Aorta (tissue), 5 donors: ENCODE data around the gene ZMAT3. TPM values are rescaled to one million over a fixed set of nuclear protein-coding genes. Genes with fewer than 3 reads are reported as not detected.

Experiments
- ATAC-seq: fragments of 200-7000 bp; cut with Tn5 transposase; one replicate; pipeline ENCODE4 v1.9.1; 2022; ENCODE audit warnings: moderate library complexity; ENCODE audit not compliant: low FRiP score
- DNase-seq, 2 donors: peaks; one replicate each; pipeline ENCODE4 v3.0.0-alpha.2; 2020
- H3K27ac ChIP-seq, 2 donors: one replicate each; pipeline ENCODE4 v1.5.1; 2013; ENCODE audit warnings: low read length in 2 of 2, mild to moderate bottlenecking in 2 of 2, moderate library complexity in 2 of 2, control low read depth in 1 of 2, inconsistent platforms in 1 of 2, low read depth in 1 of 2
- H3K27me3 ChIP-seq, 2 donors: one replicate each; pipeline ENCODE4 v1.6.1; 2013; ENCODE audit warnings: control low read depth in 1 of 2, low read length in 1 of 2, mild to moderate bottlenecking in 1 of 2, moderate library complexity in 1 of 2; ENCODE audit not compliant: insufficient read depth in 2 of 2, control insufficient read depth in 1 of 2
- H3K36me3 ChIP-seq, 2 donors: one replicate each; pipeline ENCODE4 v1.6.1; 2013; ENCODE audit warnings: control low read depth in 1 of 2, low read length in 1 of 2, mild to moderate bottlenecking in 1 of 2; ENCODE audit not compliant: insufficient read depth in 2 of 2, control insufficient read depth in 1 of 2
- H3K4me1 ChIP-seq, 2 donors: one replicate each; pipeline ENCODE4 v1.6.1; 2013; ENCODE audit warnings: low read length in 2 of 2, control low read depth in 1 of 2, mild to moderate bottlenecking in 1 of 2, moderate library complexity in 1 of 2; ENCODE audit not compliant: insufficient read depth in 2 of 2, control insufficient read depth in 1 of 2
- H3K4me3 ChIP-seq, 2 donors: one replicate each; pipeline ENCODE4 v1.5.1; 2013; ENCODE audit warnings: low read length in 2 of 2, control low read depth in 1 of 2, mild to moderate bottlenecking in 1 of 2
- H3K9me3 ChIP-seq: one replicate; pipeline ENCODE4 v1.6.1; 2013; ENCODE audit warnings: mild to moderate bottlenecking, low read length; ENCODE audit not compliant: control insufficient read depth
- WGBS, 2 donors: extraction: QIAGEN DNeasy Blood & Tissue Kit; methylation state at CpG; one replicate each; pipeline ENCODE4 v1.1.7; 2013; 5-methylcytosine and 5-hydroxymethylcytosine counted together
- intact Hi-C, 2 donors: fragments of 100-400 bp; cut with DNase I; formaldehyde crosslinking; loops; one replicate each; pipeline versions ENCODE4 v1.14.2 to v1.15.0; 2022
- polyA plus RNA-seq, 2 donors: library from polyadenylated mRNA; stranded (reverse); fragments of 200-250 nt; gene quantifications; one replicate each; pipeline ENCODE4 v1.2.3, GENCODE V29; 2013
- total RNA-seq, 2 donors: library from RNA; stranded (reverse); fragmentation: NEBNext Ultra II Directional; extraction: Animal tissue kit (Norgen Biotek cat#: 25700); gene quantifications; one replicate each; pipeline ENCODE4 v1.2.1, GENCODE V29; 2021
- donor health status: healthy with polysubstance abuse.
- donor health status: Bipolar disorder and iron deficiency.
- donor health status: DM: no; HTN: no; CAD: no.
- donor health status: DM: no; HTN: no; CAD: no.
- donor health status: DM: yes; HTN: yes; CAD: no.

The ZMAT3 gene
- total and polyA plus RNA-seq, 4 donors: 9.9 to 27.3 (median 19.7) TPM

DNA sequence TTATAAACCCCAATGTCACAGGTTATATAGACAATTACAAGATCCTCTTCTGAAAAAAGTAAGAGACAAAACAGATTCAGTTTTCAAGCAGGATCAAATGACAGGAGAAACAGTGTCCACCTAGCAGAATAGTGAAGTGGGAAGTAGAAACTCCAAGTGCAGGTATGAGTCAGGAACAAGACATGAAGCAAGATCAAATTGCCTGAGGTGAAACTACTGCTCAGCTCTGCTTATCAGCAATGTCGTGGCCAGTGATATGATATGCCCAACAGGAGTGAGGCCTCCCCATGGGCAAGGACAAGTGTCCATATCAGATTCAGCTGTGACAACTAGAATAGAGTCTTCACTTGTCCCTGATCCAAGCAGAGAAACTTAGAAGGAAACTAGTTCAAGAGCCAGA is 100.0 kb downstream of the ZMAT3 start:
- H3K27me3 ChIP-seq: no peaks in the 10 kb centered on the region
- H3K4me3 ChIP-seq: no peak overlapping the region
- DNase-seq (no peak), ATAC-seq (no peak)
- no peaks in the 10 kb centered on the region for H3K4me1 ChIP-seq
- no peak overlapping the region for H3K27ac ChIP-seq
- WGBS, 2 donors: 34 to 41% methylated on average over 1 of the region's 1 CpG
- no peaks in the 10 kb centered on the region for H3K36me3 ChIP-seq
- intact Hi-C loops: no loop called here
- peaks cover 3% of the 10 kb centered on the region for H3K9me3 ChIP-seq

DNA sequence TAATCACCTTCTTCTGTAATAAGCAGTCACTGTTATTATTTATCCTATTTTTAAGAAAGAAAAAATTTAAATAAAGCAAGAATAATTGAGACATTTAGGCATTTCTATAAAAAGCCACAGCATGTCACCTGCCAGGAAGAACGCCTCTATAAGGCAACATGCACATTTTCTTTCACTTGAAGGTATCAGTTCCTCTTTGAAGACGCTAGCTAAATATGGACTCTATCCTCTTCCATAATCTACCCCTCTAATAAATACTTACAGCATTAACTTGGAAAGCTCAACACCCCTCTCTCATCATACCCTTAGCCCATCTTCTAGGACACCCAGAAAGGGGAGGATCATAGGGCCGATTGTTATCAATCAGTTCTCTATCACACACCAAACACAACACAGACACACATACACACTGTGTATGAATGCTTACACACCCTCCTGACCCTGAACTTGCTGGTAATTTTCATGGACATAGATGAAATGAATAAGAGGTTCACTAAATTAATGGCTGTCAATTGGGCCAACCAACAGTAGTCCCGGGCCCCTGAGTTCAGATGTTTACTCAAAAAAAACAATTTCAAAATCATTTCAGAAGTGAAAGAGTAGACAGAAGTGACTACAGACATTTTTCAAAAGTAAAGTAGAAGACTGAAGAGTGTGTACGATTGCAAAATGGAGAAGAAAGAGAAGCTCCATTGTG is 102.5 kb downstream of the ZMAT3 start:
- Histone ChIP-seq H3K4me1 (no peaks in the 10 kb centered on the region), H3K36me3 (no peaks in the 10 kb centered on the region), H3K27ac (no peak overlapping the region), H3K4me3 (no peak overlapping the region), H3K9me3 (peaks cover 3% of the 10 kb centered on the region), H3K27me3 (no peaks in the 10 kb centered on the region)
- no peak for DNase-seq
- 78 to 85% methylated on average over 5 of the region's 5 CpGs for WGBS, 2 donors
- ATAC-seq: no peak
- intact Hi-C loops: no loop called here

Other genes starting within 250 kb of the ZMAT3 start
- 10 to 100 TPM; 37.6 to 39.1 TPM for gene PIK3CA, start 76.5 kb upstream of the ZMAT3 start, total RNA-seq
- 10 to 100 TPM in 1 of 2 donors, 1 to 10 TPM in 1; 7.6 to 13.9 TPM for gene PIK3CA, start 76.5 kb upstream of the ZMAT3 start, polyA plus RNA-seq
- 1 to 10 TPM; 3.6 to 6.2 TPM for gene KCNMB3, start 179.3 kb upstream of the ZMAT3 start, total RNA-seq
- gene KCNMB3, start 179.3 kb upstream of the ZMAT3 start, polyA plus RNA-seq: 1 to 10 TPM; 2.5 to 4.4 TPM